Vagina (tissue), 2 donors: ENCODE data around the gene PCGF3. TPM values are rescaled to one million over a fixed set of nuclear protein-coding genes. Genes with fewer than 3 reads are reported as not detected.

Experiments
- DNase-seq, 2 donors: peaks; one replicate each; pipeline ENCODE4 v3.0.0-alpha.2; 2017; ENCODE audit errors: extremely low spot score in 2 of 2
- H3K27ac ChIP-seq: fragments of 200-600 bp; sonication (generic); one replicate; pipeline ENCODE4 v1.5.1; 2019
- H3K27me3 ChIP-seq: fragments of 200-600 bp; sonication (generic); one replicate; pipeline ENCODE4 v1.5.1; 2019
- H3K36me3 ChIP-seq, 2 donors: fragments of 200-600 bp; sonication (generic); one replicate each; pipeline ENCODE4 v1.5.1; 2017 to 2019
- H3K4me1 ChIP-seq: fragments of 200-600 bp; sonication (generic); one replicate; pipeline ENCODE4 v1.5.1; 2019
- H3K4me3 ChIP-seq, 2 donors: fragments of 200-600 bp; sonication (generic); 1 replicate in 1 of 2; 2 replicates in 1 of 2; pipeline ENCODE4 v1.5.1; 2016 to 2019
- H3K9me3 ChIP-seq: fragments of 200-600 bp; sonication (generic); one replicate; pipeline ENCODE4 v1.5.1; 2019
- POLR2A ChIP-seq, 2 donors: fragments of 450-650 bp; IDR thresholded peaks; one replicate each; pipeline ENCODE4 v1.6.1; 2017; ENCODE audit warnings: antibody characterized with exemption in 2 of 2, mild to moderate bottlenecking in 2 of 2, moderate library complexity in 2 of 2
- POLR2AphosphoS5 ChIP-seq, 2 donors: sonication (generic); formaldehyde crosslinking; IDR thresholded peaks; one replicate each; pipeline ENCODE4 v1.9.0; 2017; ENCODE audit warnings: antibody characterized with exemption in 2 of 2, mild to moderate bottlenecking in 2 of 2, low read depth in 1 of 2; ENCODE audit not compliant: insufficient read depth in 1 of 2
- intact Hi-C: fragments of 100-400 bp; cut with DNase I; formaldehyde crosslinking; loops from one replicate; pipeline ENCODE4 v1.15.1; 2023
- total RNA-seq: library from RNA; depleted of rRNA; stranded (reverse); fragments of >200 nt; gene quantifications from one replicate; pipeline ENCODE4 v1.2.3, GENCODE V29; 2016
- TF ChIP-seq, protein P1 (sequence below), 3 experiments: fragments of 450-650 bp in 2 of 3; fragments of 200-600 bp in 1 of 3; sonication (generic) in 1 of 3; IDR thresholded peaks; one replicate each; pipeline ENCODE4 v1.5.1; 2017 to 2019; ENCODE audit warnings: antibody characterized with exemption in 3 of 3, mild to moderate bottlenecking in 2 of 3, moderate library complexity in 2 of 3

Gene PCGF3
- total RNA-seq, 1 donor from 2014 or later, result 64.8 TPM

DNA sequence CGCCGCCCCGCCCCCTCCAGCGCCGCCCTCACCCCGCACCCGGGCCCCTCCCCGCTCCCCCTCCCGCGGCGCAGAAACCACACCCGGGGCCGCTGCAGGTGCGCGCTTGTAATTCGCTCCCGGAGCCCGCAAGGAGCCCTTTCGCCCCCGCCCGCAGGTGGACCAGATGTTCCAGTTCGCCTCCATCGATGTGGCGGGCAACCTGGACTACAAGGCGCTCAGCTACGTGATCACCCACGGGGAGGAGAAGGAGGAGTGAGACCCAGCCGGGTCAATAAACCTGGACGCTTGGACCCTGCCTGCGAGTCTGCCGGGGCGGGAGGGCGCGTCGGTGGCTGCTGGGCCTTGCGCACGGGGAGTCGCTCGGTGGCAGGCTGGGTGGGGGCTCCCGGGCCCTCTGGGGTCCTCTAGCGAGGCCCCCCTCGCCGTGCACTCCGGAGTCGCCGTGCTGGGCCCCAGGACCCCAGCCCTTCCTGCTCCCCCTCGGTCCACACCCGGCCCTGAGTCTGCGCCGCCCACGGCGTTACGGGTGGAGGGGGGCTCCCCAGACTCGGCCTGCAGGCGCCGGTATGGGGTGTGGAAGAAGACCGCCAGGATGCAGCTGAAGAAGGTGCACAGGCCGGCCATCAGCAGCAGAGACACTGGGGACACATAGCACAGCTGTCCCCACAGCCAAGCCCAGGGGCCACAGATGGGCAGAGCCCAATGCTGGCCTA is 23.7 kb upstream of the PCGF3 start:
- Histone ChIP-seq H3K27ac (no peak overlapping the region), H3K9me3 (no peaks in the 10 kb centered on the region), H3K36me3 (no peaks in the 10 kb centered on the region), H3K27me3 (no peaks in the 10 kb centered on the region), H3K4me1 (peaks cover 44% of the 10 kb centered on the region), H3K4me3 (peak overlapping the region; percentile 25 to 77)
- intact Hi-C loops, result no loop called here
- no peak for TF ChIP-seq POLR2AphosphoS5 (IDR thresholded peaks at IDR 0.05; ENCODE audit: insufficient read depth in 1 of 2, low read depth in 1 of 2)
- TF ChIP-seq, protein P1, sequence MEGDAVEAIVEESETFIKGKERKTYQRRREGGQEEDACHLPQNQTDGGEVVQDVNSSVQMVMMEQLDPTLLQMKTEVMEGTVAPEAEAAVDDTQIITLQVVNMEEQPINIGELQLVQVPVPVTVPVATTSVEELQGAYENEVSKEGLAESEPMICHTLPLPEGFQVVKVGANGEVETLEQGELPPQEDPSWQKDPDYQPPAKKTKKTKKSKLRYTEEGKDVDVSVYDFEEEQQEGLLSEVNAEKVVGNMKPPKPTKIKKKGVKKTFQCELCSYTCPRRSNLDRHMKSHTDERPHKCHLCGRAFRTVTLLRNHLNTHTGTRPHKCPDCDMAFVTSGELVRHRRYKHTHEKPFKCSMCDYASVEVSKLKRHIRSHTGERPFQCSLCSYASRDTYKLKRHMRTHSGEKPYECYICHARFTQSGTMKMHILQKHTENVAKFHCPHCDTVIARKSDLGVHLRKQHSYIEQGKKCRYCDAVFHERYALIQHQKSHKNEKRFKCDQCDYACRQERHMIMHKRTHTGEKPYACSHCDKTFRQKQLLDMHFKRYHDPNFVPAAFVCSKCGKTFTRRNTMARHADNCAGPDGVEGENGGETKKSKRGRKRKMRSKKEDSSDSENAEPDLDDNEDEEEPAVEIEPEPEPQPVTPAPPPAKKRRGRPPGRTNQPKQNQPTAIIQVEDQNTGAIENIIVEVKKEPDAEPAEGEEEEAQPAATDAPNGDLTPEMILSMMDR (IDR thresholded peaks at IDR 0.05), result no peak
- no peak for TF ChIP-seq POLR2A (IDR thresholded peaks at IDR 0.05)
- DNase-seq, result no peak

DNA sequence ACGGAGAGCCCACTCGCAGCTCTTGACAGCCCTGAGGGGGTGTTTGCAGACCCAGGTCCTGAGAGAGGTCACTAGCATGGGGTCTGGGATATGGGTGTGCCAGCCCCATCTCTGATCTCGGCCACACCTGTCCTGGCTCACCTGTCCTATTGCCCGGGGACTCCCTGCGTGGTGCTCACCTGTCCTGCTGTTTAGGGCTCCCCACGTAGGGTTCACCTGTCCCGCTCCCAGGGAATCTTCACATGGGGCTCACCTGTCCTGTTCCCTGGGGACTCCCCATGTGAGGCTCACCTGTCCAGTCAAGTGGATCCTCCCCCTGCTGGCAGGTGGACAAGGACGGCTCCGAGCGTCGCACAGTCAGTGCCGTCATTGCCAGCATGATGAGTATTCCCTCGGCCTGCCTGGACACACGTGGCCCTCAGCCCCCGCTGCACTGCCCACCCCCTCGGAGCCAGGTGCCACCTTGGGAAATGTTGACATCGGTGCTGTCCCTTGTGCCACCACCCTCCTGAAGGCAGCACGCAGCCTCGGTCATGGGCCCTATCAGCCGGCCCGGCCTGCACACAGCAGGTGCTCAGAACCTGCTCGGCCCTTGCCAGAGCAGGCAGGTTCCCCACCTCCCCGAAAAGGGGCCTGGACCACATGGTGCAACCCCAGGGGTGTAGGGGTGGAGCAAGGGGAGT is 23.0 kb upstream of the PCGF3 start:
- peaks cover 48% of the 10 kb centered on the region for H3K4me1 ChIP-seq
- intact Hi-C loops, result no loop called here
- no peak overlapping the region for H3K27ac ChIP-seq
- H3K36me3 ChIP-seq, result no peaks in the 10 kb centered on the region
- no peak overlapping the region for H3K4me3 ChIP-seq
- DNase-seq, result no peak
- H3K9me3 ChIP-seq, result no peaks in the 10 kb centered on the region
- no peaks in the 10 kb centered on the region for H3K27me3 ChIP-seq
- TF ChIP-seq POLR2AphosphoS5 (IDR thresholded peaks at IDR 0.05; ENCODE audit: insufficient read depth in 1 of 2, low read depth in 1 of 2), result no peak
- TF ChIP-seq, protein P1 (IDR thresholded peaks at IDR 0.05), result no peak
- TF ChIP-seq POLR2A (IDR thresholded peaks at IDR 0.05), result no peak

DNA sequence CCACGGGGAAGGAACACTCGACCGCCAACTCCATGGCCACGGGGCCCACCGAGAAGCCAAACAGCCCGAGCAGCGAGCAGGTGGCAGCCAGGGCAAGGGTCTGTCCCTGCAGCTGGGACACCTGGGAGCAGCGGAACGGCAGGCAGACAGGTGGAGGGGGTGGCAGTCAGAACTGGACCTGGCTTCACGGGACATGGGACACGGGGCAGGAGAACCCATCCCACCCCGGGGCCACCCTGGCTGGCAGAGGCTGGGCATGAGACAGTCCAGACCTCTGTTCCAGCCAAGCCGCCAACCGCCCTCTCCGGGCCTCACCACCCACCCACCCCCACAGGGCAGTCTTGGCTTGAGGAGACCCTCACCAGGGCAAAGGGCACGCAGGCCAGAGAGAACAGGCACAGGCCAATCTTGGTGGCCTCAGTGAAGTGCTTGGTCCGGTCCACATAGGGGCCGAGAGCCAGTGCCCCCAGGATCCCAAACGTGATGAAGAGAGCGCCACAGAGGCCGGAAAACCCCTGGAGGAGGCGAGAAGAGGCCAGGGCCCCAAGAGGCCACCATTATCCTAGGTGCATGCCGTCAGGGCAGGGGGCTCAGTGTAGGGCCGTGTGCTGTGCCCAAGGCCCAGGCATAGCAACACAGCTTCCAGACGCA is 22.3 kb upstream of the PCGF3 start:
- H3K27me3 ChIP-seq, result no peaks in the 10 kb centered on the region
- no peaks in the 10 kb centered on the region for H3K36me3 ChIP-seq
- TF ChIP-seq POLR2AphosphoS5 (IDR thresholded peaks at IDR 0.05; ENCODE audit: insufficient read depth in 1 of 2, low read depth in 1 of 2), result no peak
- TF ChIP-seq, protein P1 (IDR thresholded peaks at IDR 0.05), result no peak
- TF ChIP-seq POLR2A (IDR thresholded peaks at IDR 0.05), result no peak
- peaks cover 53% of the 10 kb centered on the region for H3K4me1 ChIP-seq
- H3K4me3 ChIP-seq, result no peak overlapping the region
- intact Hi-C loops, result no loop called here
- no peak overlapping the region for H3K27ac ChIP-seq
- no peak for DNase-seq
- no peaks in the 10 kb centered on the region for H3K9me3 ChIP-seq

DNA sequence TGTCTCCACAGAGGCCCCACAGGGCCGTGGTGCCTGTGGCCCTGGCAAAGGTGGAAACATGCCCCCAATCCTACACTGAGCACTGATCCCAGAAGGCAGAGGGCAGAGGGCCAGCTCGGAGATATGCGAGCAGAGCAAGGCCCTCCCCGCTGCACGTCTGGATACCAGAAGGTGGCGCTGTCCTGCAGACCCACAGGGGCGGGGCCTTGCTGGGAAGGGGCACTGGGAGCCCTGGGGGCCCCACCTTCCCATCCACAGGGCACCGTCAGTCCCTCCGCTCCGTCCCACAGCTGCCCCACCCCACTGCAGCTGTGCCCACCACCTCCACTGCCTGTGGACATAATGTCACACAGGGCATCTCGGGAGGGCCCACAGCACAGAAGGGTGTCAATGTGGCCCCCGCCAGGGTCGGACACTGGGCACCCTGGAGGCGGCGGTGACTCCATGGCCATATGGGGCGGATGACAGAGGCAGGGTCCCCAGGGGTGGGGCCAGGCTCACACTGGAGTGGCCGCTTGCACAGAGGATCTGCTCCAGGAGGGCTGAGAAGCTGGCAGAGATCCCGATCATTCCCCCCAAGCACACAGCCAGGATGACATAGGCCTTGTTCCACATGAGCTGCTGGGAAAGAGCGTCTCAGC is 21.5 kb upstream of the PCGF3 start:
- H3K9me3 ChIP-seq, result no peaks in the 10 kb centered on the region
- no peak overlapping the region for H3K4me3 ChIP-seq
- intact Hi-C loops, result no loop called here
- TF ChIP-seq POLR2A (IDR thresholded peaks at IDR 0.05) (no peak), POLR2AphosphoS5 (IDR thresholded peaks at IDR 0.05; ENCODE audit: insufficient read depth in 1 of 2, low read depth in 1 of 2) (no peak)
- TF ChIP-seq, protein P1 (IDR thresholded peaks at IDR 0.05), result peak in 1 of 3 experiments; percentile 24
- H3K36me3 ChIP-seq, result no peaks in the 10 kb centered on the region
- no peaks in the 10 kb centered on the region for H3K27me3 ChIP-seq
- DNase-seq, result no peak
- no peak overlapping the region for H3K27ac ChIP-seq
- peaks cover 60% of the 10 kb centered on the region for H3K4me1 ChIP-seq
